OCI-M1 (cell line): ENCODE measurements around the gene STAC3.

Source experiments
- DNase-seq: peaks from one replicate; lab custom pipeline; 2025; lab: John Stamatoyannopoulos, UW

STAC3 gene

GRCh38 chr12:57210461-57210860 is 40.5 kb downstream of the STAC3 start:
- DNase-seq: no peak

DNA sequence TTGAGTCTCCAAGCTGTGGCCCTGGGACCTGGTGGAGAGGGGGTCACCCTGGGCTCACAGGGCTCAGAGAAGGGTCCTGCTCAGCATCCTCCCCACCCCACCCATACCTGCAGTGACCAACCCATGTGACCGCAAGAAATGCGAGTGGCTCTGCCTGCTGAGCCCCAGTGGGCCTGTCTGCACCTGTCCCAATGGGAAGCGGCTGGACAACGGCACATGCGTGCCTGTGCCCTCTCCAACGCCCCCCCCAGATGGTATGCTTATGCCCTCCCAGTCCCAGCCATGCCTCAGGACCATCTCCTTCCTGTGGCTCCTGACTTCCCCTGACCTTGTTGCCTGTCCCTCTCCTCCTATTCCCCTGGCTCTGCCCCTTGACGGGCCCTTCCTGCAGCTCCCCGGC is 41.1 kb downstream of the STAC3 start:
- no peak for DNase-seq

GRCh38 chr12:57208631-57209282 is 42.2 kb downstream of the STAC3 start:
- DNase-seq: no peak

DNA sequence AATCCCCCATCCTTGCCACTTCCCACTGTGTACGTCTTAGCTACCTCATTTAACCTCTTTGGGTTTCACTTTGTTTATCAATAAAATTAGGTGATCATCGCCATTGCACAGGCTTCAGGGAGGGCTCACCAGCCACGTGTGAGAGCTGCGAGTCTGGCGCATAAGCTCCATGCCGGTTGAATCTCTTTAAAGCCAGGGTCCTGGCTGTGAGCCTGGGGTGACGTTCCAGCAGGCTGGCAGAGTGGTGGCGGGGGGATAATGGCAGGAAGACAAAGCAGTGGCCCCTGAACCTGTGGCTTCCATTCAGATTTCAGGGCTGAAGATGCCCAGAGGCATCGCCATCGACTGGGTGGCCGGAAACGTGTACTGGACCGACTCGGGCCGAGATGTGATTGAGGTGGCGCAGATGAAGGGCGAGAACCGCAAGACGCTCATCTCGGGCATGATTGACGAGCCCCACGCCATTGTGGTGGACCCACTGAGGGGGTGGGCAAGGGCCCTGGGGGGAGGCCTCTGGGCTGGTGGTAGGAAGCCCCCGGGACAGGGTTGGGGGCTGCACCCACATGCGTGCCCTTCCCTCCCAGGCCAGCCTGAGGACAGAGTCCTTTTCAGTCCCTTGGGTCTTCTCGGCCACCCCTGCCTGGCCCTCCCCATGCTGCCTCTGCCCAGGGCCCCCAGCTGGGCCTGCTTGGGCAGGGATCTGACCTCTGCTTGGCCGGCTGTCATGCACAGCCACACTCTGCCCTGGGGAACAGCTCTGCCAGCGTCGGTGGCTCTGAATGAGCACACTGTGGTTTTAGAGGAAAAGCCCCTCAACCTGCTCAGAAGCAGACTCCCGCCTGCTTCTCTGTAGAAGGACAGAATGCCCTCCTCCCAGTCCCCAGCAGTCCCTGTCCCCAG is 43.0 kb downstream of the STAC3 start:
- DNase-seq: no peak

DNA sequence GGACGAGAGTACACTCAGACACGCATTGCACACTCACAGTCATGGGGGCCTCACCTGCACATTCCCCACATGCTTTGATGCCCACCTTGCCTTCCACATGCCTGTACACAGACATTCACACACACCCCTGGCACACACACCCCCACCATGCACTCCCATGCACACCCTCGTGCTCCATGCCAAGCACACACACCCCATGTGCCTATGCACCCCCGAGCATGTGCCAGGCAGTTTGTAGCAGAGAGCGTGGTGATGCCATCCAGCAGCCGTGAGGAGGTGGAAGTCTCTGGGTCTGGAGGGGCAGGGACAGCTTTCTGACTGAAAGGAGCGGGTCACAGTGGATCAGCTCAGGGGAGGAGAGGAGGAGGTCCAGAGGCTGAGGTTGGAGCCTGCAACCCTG is 45.1 kb downstream of the STAC3 start:
- no peak for DNase-seq

DNA sequence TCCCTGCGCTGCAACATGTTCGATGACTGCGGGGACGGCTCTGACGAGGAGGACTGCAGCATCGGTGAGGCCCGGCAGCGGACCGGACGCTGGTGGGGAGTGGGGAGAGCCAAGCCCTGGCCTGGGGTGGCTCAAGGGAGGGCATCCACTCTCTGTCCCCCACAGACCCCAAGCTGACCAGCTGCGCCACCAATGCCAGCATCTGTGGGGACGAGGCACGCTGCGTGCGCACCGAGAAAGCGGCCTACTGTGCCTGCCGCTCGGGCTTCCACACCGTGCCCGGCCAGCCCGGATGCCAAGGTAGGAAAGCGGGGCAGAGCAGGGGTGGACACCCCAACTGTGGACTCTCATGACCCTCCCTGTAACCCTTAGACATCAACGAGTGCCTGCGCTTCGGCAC is 45.8 kb downstream of the STAC3 start:
- no peak for DNase-seq

DNA sequence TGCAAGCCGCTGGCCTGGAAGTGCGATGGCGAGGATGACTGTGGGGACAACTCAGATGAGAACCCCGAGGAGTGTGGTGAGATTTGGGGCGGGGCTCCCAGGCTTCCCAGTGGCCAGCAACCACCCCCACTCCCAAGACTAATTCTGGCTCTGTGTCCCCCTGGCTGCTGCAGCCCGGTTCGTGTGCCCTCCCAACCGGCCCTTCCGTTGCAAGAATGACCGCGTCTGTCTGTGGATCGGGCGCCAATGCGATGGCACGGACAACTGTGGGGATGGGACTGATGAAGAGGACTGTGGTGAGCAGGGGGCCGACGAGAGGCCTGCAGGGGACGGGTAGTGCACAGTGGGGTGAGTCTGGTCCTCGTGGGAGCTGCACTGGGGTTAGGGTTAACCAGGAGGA is 46.5 kb downstream of the STAC3 start:
- DNase-seq: no peak

DNA sequence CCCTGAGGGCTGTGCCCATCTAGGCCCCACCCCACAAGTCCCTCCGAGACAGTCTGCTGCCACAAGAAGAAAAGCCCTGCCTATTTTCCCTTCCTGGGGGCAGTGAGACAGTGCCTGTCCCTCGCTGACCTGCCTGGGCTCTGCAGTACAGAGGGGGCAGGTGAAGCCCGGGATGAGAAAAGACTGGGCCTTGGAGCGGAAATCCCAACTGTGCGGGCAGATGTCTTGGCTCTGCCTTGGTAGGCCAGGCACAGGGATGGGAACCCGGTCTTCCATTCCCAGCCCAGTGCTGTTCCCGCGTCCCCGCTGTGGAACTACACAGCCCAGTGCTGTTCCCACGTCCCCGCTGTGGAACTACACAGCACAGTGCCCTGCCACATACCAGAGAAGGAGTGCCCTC is 47.2 kb downstream of the STAC3 start:
- DNase-seq: no peak

GRCh38 chr12:57203201-57203600 is 47.8 kb downstream of the STAC3 start:
- DNase-seq: no peak

- DNase-seq: no peak
Observed at GRCh38 chr12:57202321-57202720, 48.7 kb downstream of the STAC3 start.

DNA sequence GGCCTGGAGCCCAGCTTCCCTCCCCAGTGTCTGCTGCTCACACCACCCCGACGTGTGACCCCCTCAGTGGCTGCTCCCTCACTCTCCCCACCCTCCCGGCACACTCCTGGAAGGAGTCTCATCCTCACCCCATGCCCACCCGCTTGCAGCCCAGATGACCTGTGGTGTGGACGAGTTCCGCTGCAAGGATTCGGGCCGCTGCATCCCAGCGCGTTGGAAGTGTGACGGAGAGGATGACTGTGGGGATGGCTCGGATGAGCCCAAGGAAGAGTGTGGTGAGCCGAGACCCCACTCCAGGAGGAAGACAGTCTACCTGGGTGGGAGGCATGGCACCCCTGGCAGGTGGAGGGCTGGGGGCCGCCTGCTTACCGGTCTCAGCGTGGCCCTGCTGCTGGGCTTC is 49.4 kb downstream of the STAC3 start:
- no peak for DNase-seq

- DNase-seq: no peak
Observed at GRCh38 chr12:57201219-57201618, 49.8 kb downstream of the STAC3 start.

GRCh38 chr12:57200497-57200896 is 50.5 kb downstream of the STAC3 start:
- DNase-seq: no peak

GRCh38 chr12:57199191-57199590 is 51.8 kb downstream of the STAC3 start:
- no peak for DNase-seq

- no peak for DNase-seq
Observed at GRCh38 chr12:57198329-57198728, 52.7 kb downstream of the STAC3 start.

DNA sequence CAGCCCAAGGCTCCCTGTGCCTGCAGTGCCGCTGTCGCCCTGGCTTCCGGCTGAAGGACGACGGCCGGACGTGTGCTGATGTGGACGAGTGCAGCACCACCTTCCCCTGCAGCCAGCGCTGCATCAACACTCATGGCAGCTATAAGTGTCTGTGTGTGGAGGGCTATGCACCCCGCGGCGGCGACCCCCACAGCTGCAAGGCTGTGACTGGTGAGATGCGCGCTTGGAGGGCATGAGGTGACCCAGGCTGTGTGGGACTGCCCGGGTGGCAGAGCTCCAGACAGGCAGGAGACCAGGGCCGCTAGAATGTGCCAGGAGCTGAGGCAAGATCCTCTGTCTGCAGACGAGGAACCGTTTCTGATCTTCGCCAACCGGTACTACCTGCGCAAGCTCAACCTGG is 54.0 kb downstream of the STAC3 start:
- no peak for DNase-seq

GRCh38 chr12:57196439-57196838 is 54.5 kb downstream of the STAC3 start:
- no peak for DNase-seq

- no peak for DNase-seq
Observed at GRCh38 chr12:57195611-57196371, 55.2 kb downstream of the STAC3 start.

DNA sequence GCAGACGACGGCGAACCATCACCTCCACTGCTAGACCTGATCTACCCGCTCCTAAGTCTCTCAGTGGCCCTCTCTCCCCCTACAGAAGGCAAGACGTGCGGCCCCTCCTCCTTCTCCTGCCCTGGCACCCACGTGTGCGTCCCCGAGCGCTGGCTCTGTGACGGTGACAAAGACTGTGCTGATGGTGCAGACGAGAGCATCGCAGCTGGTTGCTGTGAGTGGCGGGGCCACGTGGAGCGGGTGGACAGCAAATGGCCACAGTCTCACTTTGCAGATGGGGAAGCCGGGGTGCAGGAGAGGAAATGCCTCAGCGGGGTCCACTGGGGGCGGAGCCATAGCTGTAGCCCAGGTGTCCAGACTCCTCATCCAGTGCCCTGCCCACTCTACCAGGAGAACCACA is 55.8 kb downstream of the STAC3 start:
- no peak for DNase-seq

- no peak for DNase-seq
Observed at GRCh38 chr12:57194253-57194652, 56.7 kb downstream of the STAC3 start.

DNA sequence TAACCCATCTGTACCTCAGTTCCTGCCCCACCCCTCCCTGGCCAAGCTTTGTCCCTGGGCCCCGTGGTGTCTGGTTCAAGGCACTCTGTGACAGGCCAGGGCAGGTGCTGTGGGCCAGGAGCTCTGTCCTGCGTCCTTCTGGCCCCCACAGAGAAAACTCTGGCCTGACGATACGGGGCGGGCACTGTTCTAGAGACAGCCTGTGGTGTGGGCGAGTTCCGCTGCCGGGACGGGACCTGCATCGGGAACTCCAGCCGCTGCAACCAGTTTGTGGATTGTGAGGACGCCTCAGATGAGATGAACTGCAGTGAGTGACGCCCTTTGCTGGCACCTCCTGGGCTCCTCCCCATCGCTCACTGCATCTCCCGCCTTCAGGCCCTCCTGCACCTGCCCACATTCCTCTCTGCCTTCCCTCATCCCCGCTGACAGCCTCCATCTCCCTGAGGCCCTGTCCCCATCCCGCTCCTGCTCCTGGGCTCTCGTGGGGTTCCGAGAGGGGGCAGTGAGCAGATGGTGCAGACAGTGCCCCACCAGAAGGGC is 57.2 kb downstream of the STAC3 start:
- no peak for DNase-seq
